ENCODE measurements around the gene IQGAP2.
A peak's percentile ranks its signal among the peaks of the same experiment; 100 is the strongest.

IQGAP2 gene

DNA sequence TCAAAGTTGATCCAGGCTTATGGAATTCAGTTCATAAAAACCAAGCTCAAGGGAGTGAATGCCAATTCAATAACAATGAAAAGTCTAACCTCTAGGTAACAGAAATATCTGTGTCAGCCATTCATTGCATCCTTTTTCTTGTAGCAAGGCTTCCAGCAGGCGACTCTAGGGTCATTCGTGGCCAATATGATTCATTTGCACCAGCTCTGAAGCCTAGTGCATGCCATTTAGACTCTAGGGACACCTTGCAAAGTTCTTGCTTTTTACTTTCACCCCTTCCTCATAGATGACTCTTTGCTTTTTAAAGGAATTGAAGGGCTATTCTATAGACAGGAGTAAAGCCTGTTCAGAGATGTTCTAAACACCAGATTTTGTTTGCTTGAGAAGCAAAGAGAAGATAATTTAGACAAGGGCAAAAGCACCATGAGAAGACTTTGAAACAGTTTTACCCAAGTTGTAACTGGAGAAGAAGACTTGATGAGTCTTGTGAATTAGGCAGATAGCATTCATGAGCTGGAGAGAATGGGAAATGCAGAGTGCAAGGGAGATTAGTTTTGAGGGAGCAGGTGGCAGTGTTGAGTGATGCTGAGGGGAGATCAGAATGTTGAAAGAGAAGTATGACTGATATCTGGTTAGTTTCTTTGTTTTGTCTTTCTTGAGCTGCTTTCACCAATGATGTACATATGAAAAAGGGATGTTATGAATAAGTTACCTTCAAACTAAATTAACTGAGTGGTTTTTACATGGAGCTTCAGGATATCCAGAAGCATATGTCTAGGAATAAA lies 125.7 kb downstream of the IQGAP2 start:
- Histone ChIP-seq H4K20me1 (peaks cover 0 to 99% (median 69%) of the 10 kb centered on the region in 11 experiments; a peak in 20 of 22 replicates), H3K4me1 (peaks cover 51 to 73% (median 67%) of the 10 kb centered on the region in 10 experiments), H3K9ac (no peak overlapping the region), H3K9me3 (replicated peaks in 1 of 11) (peaks cover 0 to 17% (median 7%) of the 10 kb centered on the region in 11 experiments; a peak in 12 of 22 replicates), H3K4me2 (peak overlapping the region in 2 of 11 experiments; percentile 50 to 51; a peak in 2 of 22 replicates), H3K27ac (no peak overlapping the region), H3K36me3 (peaks cover 5 to 19% (median 8%) of the 10 kb centered on the region in 11 experiments; a peak in 16 of 22 replicates), H3K27me3 (no peaks in the 10 kb centered on the region), H3K4me3 (no peak overlapping the region)
- TF ChIP-seq Cebpa-rat (IDR thresholded peaks at IDR 0.05), result no peak

DNA sequence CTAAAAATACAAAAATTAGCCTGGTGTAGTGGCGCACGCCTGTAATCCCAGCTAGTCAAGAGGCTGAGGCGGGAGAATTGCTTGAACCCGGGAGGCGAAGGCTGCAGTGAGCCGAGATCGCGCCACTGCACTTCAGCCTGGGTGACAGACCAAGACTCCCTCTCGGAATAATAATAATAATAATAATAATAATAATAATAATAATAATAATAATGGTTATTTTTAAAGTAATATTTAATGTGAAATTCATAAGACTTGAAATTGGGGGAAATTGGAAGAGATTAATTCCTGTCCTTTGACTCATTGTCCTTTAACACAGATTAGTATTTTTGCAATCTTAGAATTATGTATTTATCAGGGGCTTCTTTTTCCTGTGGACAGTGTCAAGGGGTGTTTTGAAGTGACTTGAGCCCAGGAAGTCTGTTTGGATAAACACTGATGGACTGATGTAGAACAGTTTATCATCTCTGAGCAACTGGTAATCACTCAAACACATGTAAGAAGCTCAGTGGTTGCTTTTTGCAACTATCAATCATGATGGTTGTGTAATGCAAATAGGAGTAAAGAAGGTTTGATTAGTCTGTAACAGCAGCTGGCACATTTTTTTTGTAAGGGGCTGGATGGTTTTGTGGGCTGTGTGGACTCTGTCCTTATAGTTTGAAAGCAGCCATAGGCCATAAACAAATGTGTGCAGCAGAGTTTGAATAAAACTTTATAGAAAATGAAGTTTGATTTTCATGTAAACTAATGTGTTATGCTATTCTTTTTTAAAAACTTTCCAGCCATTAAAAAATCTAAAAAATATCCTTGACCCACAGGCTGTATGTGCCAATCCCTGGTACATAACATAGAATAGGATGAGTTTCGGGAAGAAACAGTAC lies 126.6 kb downstream of the IQGAP2 start:
- Histone ChIP-seq H4K20me1 (peaks cover 0 to 99% (median 68%) of the 10 kb centered on the region in 11 experiments; a peak in 20 of 22 replicates), H3K9ac (no peak overlapping the region)

DNA sequence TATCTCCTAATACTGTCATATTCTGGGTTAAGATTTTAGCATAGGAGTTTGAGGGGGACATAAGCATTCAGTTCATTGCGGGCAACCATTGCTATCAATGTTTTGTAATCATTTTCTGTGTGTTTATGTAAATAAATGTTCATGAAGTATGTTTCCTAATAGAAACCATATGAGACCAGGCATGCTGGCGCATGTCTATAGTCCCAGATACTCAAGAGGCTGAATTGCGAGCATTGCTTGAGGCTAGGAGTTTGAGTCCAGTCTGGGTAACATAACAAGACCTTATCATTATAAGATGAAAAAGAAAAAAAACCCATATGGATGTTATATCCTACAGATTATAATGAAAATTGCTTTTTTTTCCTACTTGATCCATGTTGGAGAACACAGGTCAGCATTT lies 129.0 kb downstream of the IQGAP2 start:
- Histone ChIP-seq H3K4me1 (peaks cover 28 to 52% (median 36%) of the 10 kb centered on the region in 10 experiments), H3K27me3 (no peaks in the 10 kb centered on the region), H3K4me2 (no peak overlapping the region), H4K20me1 (peaks cover 0 to 99% (median 59%) of the 10 kb centered on the region in 11 experiments; a peak in 20 of 22 replicates), H3K27ac (no peak overlapping the region), H3K36me3 (peaks cover 9 to 41% (median 16%) of the 10 kb centered on the region in 11 experiments; a peak in 17 of 22 replicates), H3K9ac (no peak overlapping the region), H3K4me3 (no peak overlapping the region), H3K9me3 (replicated peaks in 1 of 11) (peaks cover 0 to 17% (median 7%) of the 10 kb centered on the region in 11 experiments; a peak in 12 of 22 replicates)
- no peak for TF ChIP-seq Cebpa-rat (IDR thresholded peaks at IDR 0.05)

More for the DNA sequence above, 126.6 kb downstream of the IQGAP2 start:
- Histone ChIP-seq H3K9me3 (replicated peaks in 1 of 11) (peaks cover 0 to 17% (median 7%) of the 10 kb centered on the region in 11 experiments; a peak in 12 of 22 replicates), H3K27ac (peak overlapping the region in 2 of 11 experiments; percentile 29 to 31; a peak in 2 of 22 replicates), H3K4me3 (no peak overlapping the region), H3K27me3 (no peaks in the 10 kb centered on the region), H3K4me2 (peak overlapping the region; percentile 8 to 80 (median 52); a peak in 20 of 22 replicates), H3K4me1 (peaks cover 42 to 64% (median 58%) of the 10 kb centered on the region in 10 experiments), H3K36me3 (peaks cover 5 to 24% (median 8%) of the 10 kb centered on the region in 11 experiments; a peak in 17 of 22 replicates)
- no peak for TF ChIP-seq Cebpa-rat (IDR thresholded peaks at IDR 0.05)

DNA sequence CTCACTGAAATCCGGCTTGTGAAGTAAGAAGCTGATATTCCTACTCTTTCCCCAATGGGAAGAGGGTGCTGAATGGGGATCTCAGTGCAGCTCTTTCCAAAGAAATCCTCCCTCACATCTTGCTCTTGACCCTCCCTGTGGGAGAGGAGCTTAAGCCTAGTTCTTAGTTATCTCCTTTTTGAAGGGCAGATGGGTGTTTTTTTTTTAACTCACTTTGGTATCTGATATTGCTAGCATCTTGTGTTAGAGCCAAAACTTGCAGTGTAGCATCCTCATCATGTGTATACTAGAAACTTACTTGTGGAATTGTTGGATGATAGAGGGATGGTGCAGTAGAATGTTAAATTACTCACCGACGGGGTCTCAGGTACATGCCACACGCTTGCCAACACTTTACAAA lies 129.9 kb downstream of the IQGAP2 start:
- Histone ChIP-seq H3K9me3 (replicated peaks in 1 of 11) (peaks cover 0 to 17% (median 7%) of the 10 kb centered on the region in 11 experiments; a peak in 12 of 22 replicates), H3K4me3 (no peak overlapping the region), H3K4me2 (0 out of 22 replicates have a peak overlapping the region, but pooled peaks of 1 of the 11 experiments have one; percentile 9), H3K27ac (no peak overlapping the region), H3K9ac (no peak overlapping the region), H3K27me3 (no peaks in the 10 kb centered on the region), H3K36me3 (peaks cover 9 to 51% (median 20%) of the 10 kb centered on the region in 11 experiments; a peak in 18 of 22 replicates), H4K20me1 (peaks cover 0 to 99% (median 58%) of the 10 kb centered on the region in 11 experiments; a peak in 19 of 22 replicates), H3K4me1 (peaks cover 22 to 50% (median 30%) of the 10 kb centered on the region in 10 experiments)
- TF ChIP-seq Cebpa-rat (IDR thresholded peaks at IDR 0.05), result no peak

- Histone ChIP-seq H3K9me3 (replicated peaks in 1 of 11) (peaks cover 0 to 17% (median 7%) of the 10 kb centered on the region in 11 experiments; a peak in 12 of 22 replicates), H4K20me1 (peaks cover 10 to 99% (median 59%) of the 10 kb centered on the region in 11 experiments; a peak in 21 of 22 replicates), H3K27me3 (no peaks in the 10 kb centered on the region), H3K4me2 (no peak overlapping the region), H3K27ac (no peak overlapping the region), H3K9ac (no peak overlapping the region), H3K36me3 (peaks cover 9 to 62% (median 24%) of the 10 kb centered on the region in 11 experiments; a peak in 18 of 22 replicates), H3K4me1 (peaks cover 6 to 44% (median 10%) of the 10 kb centered on the region in 10 experiments), H3K4me3 (no peak overlapping the region)
- no peak for TF ChIP-seq Cebpa-rat (IDR thresholded peaks at IDR 0.05)
Measured at GRCh38 chr5:76535577-76535976, 132.5 kb downstream of the IQGAP2 start.

GRCh38 chr5:76537073-76537543 lies 134.0 kb downstream of the IQGAP2 start:
- H3K36me3 ChIP-seq, result peaks cover 4 to 54% (median 14%) of the 10 kb centered on the region in 11 experiments; a peak in 17 of 22 replicates
- H3K27ac ChIP-seq, result no peak overlapping the region
- no peak for TF ChIP-seq Cebpa-rat (IDR thresholded peaks at IDR 0.05)
- H4K20me1 ChIP-seq, result peaks cover 10 to 99% (median 73%) of the 10 kb centered on the region in 11 experiments
- peaks cover 0 to 7% (median 0%) of the 10 kb centered on the region in 11 experiments; a peak in 7 of 22 replicates for H3K9me3 ChIP-seq (replicated peaks in 1 of 11)
- no peaks in the 10 kb centered on the region for H3K27me3 ChIP-seq
- H3K4me3 ChIP-seq, result no peak overlapping the region
- no peak overlapping the region for H3K9ac ChIP-seq
- H3K4me1 ChIP-seq, result peaks cover 4 to 55% (median 10%) of the 10 kb centered on the region in 10 experiments
- H3K4me2 ChIP-seq, result peak overlapping the region in 1 of 11 experiments; percentile 31; a peak in 2 of 22 replicates

DNA sequence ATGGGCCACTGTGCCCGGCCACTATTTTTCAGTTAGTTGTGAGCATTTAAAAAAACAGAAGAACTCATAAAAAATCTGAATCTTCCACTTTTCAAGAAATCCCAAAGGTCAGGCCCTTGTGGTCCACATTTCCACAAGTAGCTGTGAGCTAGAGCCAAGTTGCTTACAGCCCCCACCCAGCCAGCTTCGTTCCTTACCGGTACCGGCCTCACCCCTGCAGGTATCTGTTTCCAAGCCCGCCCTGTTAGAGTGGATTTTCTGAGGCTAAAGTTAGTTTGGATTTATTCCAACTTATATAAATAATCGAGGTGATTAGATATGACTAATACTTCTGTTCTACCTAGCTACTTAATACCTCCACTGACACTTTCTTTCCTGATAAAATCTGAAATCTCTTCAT lies 139.2 kb downstream of the IQGAP2 start:
- peak overlapping the region; percentile 63 to 86 (median 74) for H3K4me2 ChIP-seq

More for the DNA sequence above, 139.2 kb downstream of the IQGAP2 start:
- Histone ChIP-seq H3K27ac (peak overlapping the region in 2 of 11 experiments; percentile 21 to 32; a peak in 3 of 22 replicates), H3K9ac (peak overlapping the region in 1 of 11 experiments; percentile 40; a peak in 1 of 22 replicates), H3K9me3 (replicated peaks in 1 of 11) (no peaks in the 10 kb centered on the region), H3K4me3 (no peak overlapping the region), H3K4me1 (peaks cover 46 to 90% (median 59%) of the 10 kb centered on the region in 10 experiments), H3K27me3 (no peaks in the 10 kb centered on the region), H3K36me3 (peaks cover 0 to 20% (median under 1%) of the 10 kb centered on the region in 11 experiments; a peak in 6 of 22 replicates), H4K20me1 (peaks cover 15 to 97% (median 86%) of the 10 kb centered on the region in 11 experiments)
- TF ChIP-seq Cebpa-rat (IDR thresholded peaks at IDR 0.05), result no peak
